Caki2 (cell line): ENCODE data around the gene TNFRSF9. TPM values are rescaled to one million over a fixed set of nuclear protein-coding genes. Genes with fewer than 3 reads are reported as not detected.
"Not testable (repeated sequence)": the region's sequence is repeated elsewhere in the genome, so short reads cannot be mapped to it uniquely, and the experiment has no call there.

Experiments used
- DNase-seq: peaks from one replicate; pipeline ENCODE4 v3.0.0-alpha.2; 2015; ENCODE audit warnings: low read depth
- in situ Hi-C: cut with HindIII; loops from 2 replicates; pipeline ENCODE4 v1.10.0; 2016; ENCODE audit warnings: low sequenced_read_pairs, low pct_unique_long_range_greater_than_20kb, mixed read lengths
- total RNA-seq: library from RNA; depleted of rRNA; stranded (reverse); fragments of >200 nt; shearing (Covaris generic); gene quantifications from 2 replicates; pipeline ENCODE4 v1.2.3, GENCODE V29; 2014; ENCODE audit warnings: low replicate concordance

The TNFRSF9 gene
- total RNA-seq, 1 experiment from 2014 or later: 0.41 TPM

DNA sequence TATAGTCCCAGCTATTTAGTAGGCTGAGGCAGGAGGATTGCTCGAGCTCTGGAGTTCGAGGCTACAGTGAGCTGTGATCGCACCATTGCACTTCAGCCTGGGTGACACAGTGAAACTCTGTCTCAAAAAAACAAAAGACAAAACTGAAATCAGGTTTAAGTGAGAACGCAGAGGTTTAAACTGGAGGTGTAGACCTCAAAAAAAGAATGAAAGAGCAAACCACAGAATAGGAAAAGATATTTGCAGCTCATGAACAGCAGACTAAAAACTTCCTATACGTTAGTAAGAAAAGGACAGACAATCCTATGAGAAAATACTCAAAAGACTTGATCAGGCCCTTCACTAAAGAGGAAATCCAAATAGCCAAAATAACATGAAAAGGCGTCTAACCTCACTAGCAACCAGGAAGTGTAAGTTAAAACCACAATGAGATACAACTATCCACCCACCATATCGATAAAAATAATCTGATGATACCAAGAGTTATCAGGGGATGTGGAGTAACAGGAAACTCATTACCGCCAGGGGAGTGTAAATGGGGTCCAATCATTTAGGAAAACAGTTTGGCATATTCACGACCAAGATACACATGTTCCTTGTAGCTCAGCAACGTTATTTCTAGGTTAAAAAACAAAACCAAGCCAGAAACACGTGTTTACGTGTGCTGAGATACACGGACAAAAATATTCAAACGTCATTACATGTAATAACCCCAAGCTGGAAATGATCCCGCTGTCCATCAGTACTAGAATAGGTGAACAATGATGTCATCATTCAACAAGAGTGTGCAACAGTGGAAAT lies 9.8 kb downstream of the TNFRSF9 start:
- no peak for DNase-seq
- in situ Hi-C loops: no loop called here

- in situ Hi-C loops: no loop called here
- no peak for DNase-seq
These were observed 11.0 kb downstream of the TNFRSF9 start for GRCh38 chr1:7929637-7930036.

DNA sequence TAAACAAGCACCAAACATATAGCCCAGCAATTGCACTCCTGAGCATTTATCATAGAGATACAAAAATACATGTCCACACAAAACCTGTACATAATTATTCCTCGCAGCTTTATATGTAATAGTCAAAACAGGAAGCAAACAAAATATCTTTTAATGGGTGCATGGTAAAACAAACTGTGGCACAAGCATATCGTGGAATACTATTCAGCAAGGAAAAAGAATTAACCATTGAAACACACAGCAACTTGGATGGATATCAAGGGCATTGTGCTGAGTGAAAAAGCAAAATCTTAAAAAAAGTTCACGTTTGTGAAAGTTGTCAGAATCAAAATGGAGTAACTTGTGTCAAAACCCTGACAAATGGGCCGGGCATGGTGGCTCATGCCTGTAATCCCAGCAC lies 12.4 kb downstream of the TNFRSF9 start:
- no peak for DNase-seq
- in situ Hi-C loops: no loop called here

- in situ Hi-C loops, DNase-seq: not testable (repeated sequence)
These were observed 13.6 kb downstream of the TNFRSF9 start for GRCh38 chr1:7927061-7927460.

- DNase-seq: no peak
- in situ Hi-C loops: no loop called here
These were observed 18.3 kb downstream of the TNFRSF9 start for GRCh38 chr1:7922301-7922700.

- in situ Hi-C loops: no loop called here
- no peak for DNase-seq
These were observed 18.8 kb downstream of the TNFRSF9 start for GRCh38 chr1:7921796-7922195.

DNA sequence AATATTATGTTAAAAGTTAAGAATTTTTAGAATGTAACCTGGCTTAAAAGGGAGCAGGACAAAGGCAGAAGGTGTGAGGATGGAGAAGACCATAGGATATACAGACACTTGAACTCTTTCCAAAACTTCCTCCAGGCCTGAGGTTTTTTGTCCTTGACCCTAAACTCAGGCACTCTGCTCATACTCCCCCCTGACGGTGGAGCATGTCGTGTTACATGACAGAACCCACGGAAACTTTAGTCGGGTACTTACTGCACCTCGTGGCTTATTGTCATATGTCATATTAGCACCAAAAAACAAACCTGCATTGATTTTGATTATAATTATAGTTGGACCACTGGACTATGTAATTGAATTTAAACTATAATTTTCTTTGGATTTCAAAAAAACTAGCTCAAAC lies 20.8 kb downstream of the TNFRSF9 start:
- in situ Hi-C loops: no loop called here
- no peak for DNase-seq

GRCh38 chr1:7917971-7918370 lies 22.7 kb downstream of the TNFRSF9 start:
- in situ Hi-C loops: not testable (repeated sequence)

GRCh38 chr1:7916501-7916830 lies 24.2 kb downstream of the TNFRSF9 start:
- in situ Hi-C loops: no loop called here
- DNase-seq: no peak

More at GRCh38 chr1:7917971-7918370, 22.7 kb downstream of the TNFRSF9 start:
- not testable (repeated sequence) for DNase-seq

DNA sequence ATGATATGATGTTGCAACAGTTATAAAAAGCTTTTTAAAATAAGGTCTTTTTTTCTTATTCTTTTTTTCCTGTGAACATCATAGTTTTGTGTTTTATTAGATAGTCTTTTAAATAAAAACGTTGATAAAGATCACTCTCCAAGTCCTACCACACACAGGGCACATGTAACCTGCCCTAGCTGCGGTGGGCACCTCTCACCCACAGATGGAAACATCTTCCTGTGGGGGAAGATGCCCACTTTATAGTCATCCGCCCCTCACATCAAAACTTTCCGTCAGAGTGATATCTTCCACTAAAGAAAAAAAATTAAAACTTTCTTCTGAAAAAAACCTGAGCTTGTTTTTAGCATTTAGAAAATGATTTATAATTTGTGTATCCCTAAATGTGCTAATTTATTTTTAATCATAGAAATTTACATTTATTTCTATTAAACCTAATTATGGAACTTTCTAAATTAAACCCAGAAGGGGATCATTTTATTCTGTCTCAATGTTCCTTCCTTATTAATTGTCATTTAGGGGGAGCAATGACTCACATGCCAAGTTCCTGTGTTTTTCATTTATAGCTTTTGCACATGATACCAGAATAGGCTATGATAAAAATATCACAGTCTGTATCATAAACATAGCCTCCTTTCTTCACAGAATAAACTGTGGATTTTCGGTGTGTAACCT lies 24.7 kb downstream of the TNFRSF9 start:
- in situ Hi-C loops: no loop called here
- DNase-seq: no peak

GRCh38 chr1:7912743-7913557 lies 27.7 kb downstream of the TNFRSF9 start:
- no peak for DNase-seq
- in situ Hi-C loops: no loop called here

DNA sequence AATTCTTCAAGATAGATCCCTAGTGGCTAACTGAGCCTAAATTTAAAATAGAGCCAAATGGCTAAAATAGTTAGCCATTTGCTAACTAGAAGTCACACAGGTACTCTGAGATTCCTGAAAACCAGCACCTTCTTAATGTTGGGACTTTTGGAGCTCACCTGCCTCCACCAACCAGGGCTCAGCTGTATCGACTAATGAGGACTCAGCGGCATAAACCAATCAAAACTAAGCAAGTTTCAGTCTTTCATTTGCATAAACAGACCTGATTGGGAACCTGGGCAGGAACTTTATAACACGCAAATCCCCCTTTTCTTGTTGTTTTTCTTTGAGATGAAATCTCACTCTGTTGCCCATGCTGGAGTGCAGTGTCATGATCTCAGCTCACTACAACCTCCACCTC lies 28.5 kb downstream of the TNFRSF9 start:
- in situ Hi-C loops: no loop called here
- peak; percentile 17 for DNase-seq

- no peak for DNase-seq
- in situ Hi-C loops: no loop called here
These were observed 35.4 kb downstream of the TNFRSF9 start for GRCh38 chr1:7905262-7905661.

DNA sequence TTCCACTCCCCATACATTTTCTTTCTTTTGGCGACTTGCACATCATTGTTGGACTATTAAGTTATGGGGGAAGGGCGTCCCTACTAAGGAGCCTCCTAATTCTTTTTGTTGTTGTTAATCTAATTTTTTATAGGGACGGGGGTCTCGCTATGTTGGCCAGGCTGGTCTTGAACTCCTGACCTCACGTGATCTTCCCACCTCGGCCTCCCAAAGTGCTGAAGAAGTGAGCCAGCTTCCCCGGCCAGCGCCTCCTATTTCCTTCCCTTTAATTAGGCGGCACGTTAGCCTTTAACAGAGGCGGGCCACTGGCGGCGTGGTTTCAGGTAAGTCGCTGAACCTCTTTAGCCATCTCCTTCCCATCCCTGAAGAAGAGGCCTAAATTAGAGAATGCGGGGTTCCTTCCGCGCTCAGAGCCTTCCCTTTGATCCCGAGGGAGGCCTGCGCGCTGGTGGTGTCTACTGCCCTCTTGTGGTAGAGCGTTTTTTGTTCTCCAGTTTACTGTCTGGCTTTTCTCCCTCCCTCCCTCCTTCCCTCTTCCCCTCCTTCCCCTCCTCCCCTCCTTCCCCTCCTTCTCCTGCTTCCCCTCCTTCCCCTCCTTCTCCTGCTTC lies 38.1 kb downstream of the TNFRSF9 start:
- in situ Hi-C loops: no loop called here
- peak; percentile 67 for DNase-seq

GRCh38 chr1:7899741-7900140 lies 40.9 kb downstream of the TNFRSF9 start:
- in situ Hi-C loops: no loop called here
- no peak for DNase-seq

DNA sequence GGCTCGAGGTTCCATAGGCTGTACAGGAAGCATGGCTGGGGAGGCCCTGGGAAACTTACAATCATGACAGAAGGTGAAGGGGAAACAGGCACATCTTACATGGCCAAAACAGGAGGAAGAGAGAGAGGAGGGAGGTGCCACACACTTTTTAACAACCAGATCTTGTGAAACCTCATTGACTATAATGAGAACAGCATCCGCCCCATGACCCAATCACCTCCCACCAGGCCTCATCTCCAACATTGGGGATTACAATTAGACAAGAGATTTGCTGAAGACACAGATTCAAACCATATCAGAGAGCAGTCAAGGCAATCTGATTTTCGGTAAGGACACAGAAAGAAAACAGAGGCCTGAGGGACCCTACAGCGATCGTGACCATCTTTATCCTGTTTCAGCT lies 41.7 kb downstream of the TNFRSF9 start:
- in situ Hi-C loops: no loop called here
- DNase-seq: no peak

GRCh38 chr1:7896994-7897393 lies 43.6 kb downstream of the TNFRSF9 start:
- in situ Hi-C loops: no loop called here

DNA sequence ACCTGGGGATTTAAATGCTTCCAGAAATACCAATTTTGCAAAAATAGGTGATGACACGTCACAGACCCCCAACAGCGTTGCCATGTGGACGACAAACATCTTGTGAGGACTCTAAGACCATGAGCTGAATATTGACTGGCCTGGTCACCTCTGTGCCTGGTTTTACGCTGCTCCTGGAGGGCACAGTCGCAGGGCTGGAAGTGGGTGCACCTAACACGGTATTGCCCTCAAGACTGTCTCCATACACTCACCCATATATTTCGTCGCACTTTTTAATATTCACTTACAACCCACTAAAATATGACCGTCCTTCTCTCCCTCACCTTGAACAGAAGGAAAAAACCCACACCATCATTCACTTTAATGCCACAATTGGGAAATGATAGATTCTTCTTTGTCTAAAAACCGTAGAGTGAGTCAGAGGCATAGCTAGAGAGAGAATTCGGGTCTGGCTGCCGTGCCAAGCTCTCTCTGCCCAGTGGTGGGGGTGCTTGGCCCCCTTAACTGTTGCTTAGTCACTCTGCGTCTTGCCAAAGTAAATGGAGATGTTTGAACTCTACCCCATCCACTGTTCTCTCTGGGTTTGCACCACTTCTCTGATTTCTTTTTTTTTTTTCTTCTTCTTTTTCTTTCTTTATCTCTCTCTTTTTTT lies 47.0 kb downstream of the TNFRSF9 start:
- in situ Hi-C loops: no loop called here
- DNase-seq: peak; percentile 22

More at GRCh38 chr1:7896994-7897393, 43.6 kb downstream of the TNFRSF9 start:
- no peak for DNase-seq
